Colonic mucosa (tissue), 4 donors: ENCODE results near the gene DLX4. TPM values are rescaled to one million over a fixed set of nuclear protein-coding genes. Genes with fewer than 3 reads are reported as not detected.

Experiments
- DNase-seq: peaks from one replicate; pipeline ENCODE4 v3.0.0-alpha.2; 2020
- H3K27ac ChIP-seq: fragments of 200-600 bp; one replicate; pipeline ENCODE4 v1.8.0; 2021
- H3K27me3 ChIP-seq: fragments of 200-600 bp; one replicate; pipeline ENCODE4 v1.8.0; 2021
- H3K36me3 ChIP-seq: fragments of 200-600 bp; one replicate; pipeline ENCODE4 v1.8.0; 2021
- H3K4me1 ChIP-seq: fragments of 200-600 bp; one replicate; pipeline ENCODE4 v1.8.0; 2021; ENCODE audit warnings: mild to moderate bottlenecking
- H3K4me3 ChIP-seq: fragments of 200-600 bp; one replicate; pipeline ENCODE4 v1.8.0; 2021
- H3K9ac ChIP-seq, 2 donors: one replicate each; pipeline ENCODE4 v1.7.0; 2013; ENCODE audit warnings: control low read depth in 2 of 2, low read depth in 2 of 2, low read length in 2 of 2
- H3K9me3 ChIP-seq: fragments of 200-600 bp; one replicate; pipeline ENCODE4 v1.8.0; 2021
- CTCF ChIP-seq: fragments of 200-600 bp; IDR thresholded peaks from one replicate; pipeline ENCODE4 v1.8.0; 2022; ENCODE audit warnings: antibody characterized with exemption, mild to moderate bottlenecking
- intact Hi-C: fragments of 100-400 bp; cut with DNase I; formaldehyde crosslinking; loops from one replicate; pipeline ENCODE4 v1.14.1; 2022
- total RNA-seq, 2 donors: library from RNA; stranded (reverse); fragmentation: NEBNext Ultra II Directional in 1 of 2; extraction: Animal tissue kit (Norgen Biotek cat#: 25700) in 1 of 2; gene quantifications; one replicate each; pipeline ENCODE4 v1.2.1, GENCODE V29; 2021
- donor health status: healthy.
- donor health status: DM: no; HTN: no; CAD: no.
- donor health status: DM: no; HTN: no; CAD: no.

Gene DLX4
- total RNA-seq, 2 donors from 2014 or later: 0.49 TPM; not detected in 1

DNA sequence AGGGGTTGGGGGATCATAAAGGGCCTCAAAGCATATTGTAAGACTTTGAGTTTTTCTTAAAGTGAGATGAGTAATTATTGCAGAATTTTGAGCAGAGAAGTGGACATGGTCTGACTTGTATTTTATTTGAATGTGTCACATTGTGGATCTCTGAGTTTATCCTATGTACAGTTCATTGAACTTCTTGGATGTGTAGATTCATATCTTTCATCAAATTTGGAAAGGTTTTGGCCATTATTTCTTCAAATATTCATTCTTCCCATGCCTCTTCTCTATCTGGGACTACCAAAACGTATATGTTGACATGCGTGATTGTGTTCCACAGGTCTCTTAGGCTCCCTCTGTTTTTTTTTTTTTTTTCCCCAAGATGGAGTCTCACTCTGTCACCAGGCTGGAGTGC, 40.3 kb downstream of the DLX4 start:
- no peak for TF ChIP-seq CTCF
- Histone ChIP-seq H3K27ac (no peak overlapping the region), H3K27me3 (no peaks in the 10 kb centered on the region), H3K4me3 (no peak overlapping the region), H3K9ac (no peak overlapping the region), H3K4me1 (no peaks in the 10 kb centered on the region), H3K36me3 (no peaks in the 10 kb centered on the region), H3K9me3 (no peaks in the 10 kb centered on the region)
- DNase-seq: no peak
- intact Hi-C loops: no loop called here

DNA sequence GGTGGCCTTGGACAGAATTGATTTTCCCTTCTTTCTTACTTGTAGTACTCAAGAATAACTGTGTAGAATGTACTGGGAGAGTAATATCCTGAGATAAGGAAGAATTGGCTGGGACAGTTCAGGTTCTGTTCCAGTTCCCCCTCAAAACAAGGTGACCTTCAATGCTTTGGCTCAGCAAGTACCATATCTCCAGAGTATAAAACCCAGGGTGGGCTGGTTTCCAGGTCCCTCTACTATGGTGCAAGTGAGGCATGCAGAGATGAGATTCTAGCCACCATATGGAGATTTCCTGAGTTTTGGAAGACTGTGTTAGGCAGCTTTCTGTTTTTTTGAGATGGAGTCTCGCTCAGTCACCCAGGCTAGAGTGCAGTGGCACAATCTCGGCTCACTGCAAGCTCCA, 44.1 kb downstream of the DLX4 start:
- TF ChIP-seq CTCF: no peak
- intact Hi-C loops: no loop called here
- H3K27ac ChIP-seq: no peak overlapping the region
- H3K9me3 ChIP-seq: no peaks in the 10 kb centered on the region
- no peaks in the 10 kb centered on the region for H3K36me3 ChIP-seq
- H3K9ac ChIP-seq: no peak overlapping the region
- no peaks in the 10 kb centered on the region for H3K27me3 ChIP-seq
- no peak for DNase-seq
- H3K4me1 ChIP-seq: no peaks in the 10 kb centered on the region
- no peak overlapping the region for H3K4me3 ChIP-seq

GRCh38 chr17:50014471-50015088, 45.6 kb downstream of the DLX4 start:
- no peaks in the 10 kb centered on the region for H3K4me1 ChIP-seq
- TF ChIP-seq CTCF: no peak
- no peak overlapping the region for H3K9ac ChIP-seq
- DNase-seq: no peak
- intact Hi-C loops: no loop called here
- no peak overlapping the region for H3K4me3 ChIP-seq
- no peaks in the 10 kb centered on the region for H3K9me3 ChIP-seq
- H3K27ac ChIP-seq: no peak overlapping the region
- H3K36me3 ChIP-seq: no peaks in the 10 kb centered on the region
- H3K27me3 ChIP-seq: no peaks in the 10 kb centered on the region

GRCh38 chr17:50015146-50015545, 46.2 kb downstream of the DLX4 start:
- Histone ChIP-seq H3K9me3 (no peaks in the 10 kb centered on the region), H3K4me1 (no peaks in the 10 kb centered on the region), H3K9ac (no peak overlapping the region), H3K27ac (no peak overlapping the region), H3K27me3 (no peaks in the 10 kb centered on the region), H3K36me3 (no peaks in the 10 kb centered on the region), H3K4me3 (no peak overlapping the region)
- no peak for TF ChIP-seq CTCF
- no peak for DNase-seq
- intact Hi-C loops: no loop called here

DNA sequence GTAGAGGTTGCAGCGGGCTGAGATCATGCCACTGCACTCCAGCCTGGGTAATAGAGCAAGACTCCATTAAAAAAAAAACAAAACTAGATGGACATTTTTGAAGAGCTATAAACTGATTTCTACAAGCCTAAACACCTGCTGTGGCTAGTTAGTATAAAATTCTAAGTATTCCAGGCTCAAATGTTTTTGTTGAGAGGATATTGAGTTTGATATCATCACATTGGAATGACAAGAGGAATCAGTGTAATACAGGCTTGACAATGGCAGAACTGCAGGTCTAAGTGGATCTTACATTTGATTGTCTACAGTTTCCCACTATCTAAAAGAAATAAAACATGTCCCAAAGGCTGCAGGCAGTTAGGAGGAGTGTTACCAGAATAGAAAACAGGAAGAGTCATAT, 49.9 kb downstream of the DLX4 start:
- Histone ChIP-seq H3K36me3 (no peaks in the 10 kb centered on the region), H3K4me3 (no peak overlapping the region), H3K27me3 (no peaks in the 10 kb centered on the region), H3K9ac (no peak overlapping the region), H3K4me1 (no peaks in the 10 kb centered on the region), H3K27ac (no peak overlapping the region), H3K9me3 (no peaks in the 10 kb centered on the region)
- TF ChIP-seq CTCF: no peak
- intact Hi-C loops: no loop called here
- DNase-seq: no peak
